Thyroid gland (tissue), 4 donors: ENCODE results near the gene PKP3. TPM values are rescaled to one million over a fixed set of nuclear protein-coding genes. Genes with fewer than 3 reads are reported as not detected.

Source experiments
- DNase-seq, 2 donors: peaks; one replicate each; pipeline ENCODE4 v3.0.0-alpha.2; 2019
- H3K27ac ChIP-seq, 3 donors: fragments of 200-600 bp; sonication (generic); 1 replicate in 2 of 3; 2 replicates in 1 of 3; pipeline ENCODE4 v1.5.1; 2016 to 2019; ENCODE audit warnings: mild to moderate bottlenecking in 1 of 3, moderate library complexity in 1 of 3
- H3K27me3 ChIP-seq: fragments of 200-600 bp; sonication (generic); one replicate; pipeline ENCODE4 v1.5.1; 2019
- H3K36me3 ChIP-seq, 2 donors: fragments of 200-600 bp; sonication (generic); one replicate each; pipeline ENCODE4 v1.5.1; 2016 to 2019
- H3K4me1 ChIP-seq, 2 donors: fragments of 200-600 bp; sonication (generic); one replicate each; pipeline ENCODE4 v1.5.1; 2017 to 2019
- H3K4me3 ChIP-seq, 3 donors: fragments of 200-600 bp; sonication (generic); replicated peaks in 1 of 3; 1 replicate in 2 of 3; 2 replicates in 1 of 3; pipeline ENCODE4 v1.5.1; 2016; ENCODE audit warnings: mild to moderate bottlenecking in 1 of 3
- H3K9me3 ChIP-seq: fragments of 200-600 bp; sonication (generic); one replicate; pipeline ENCODE4 v1.5.1; 2017
- CTCF ChIP-seq, 6 experiments: fragments of 200-600 bp in 3 of 6; fragments of 450-650 bp in 3 of 6; sonication (generic) in 3 of 6; IDR thresholded peaks; one replicate each; pipeline ENCODE4 v1.5.1; 2016 to 2019; ENCODE audit warnings: antibody characterized with exemption in 6 of 6, mild to moderate bottlenecking in 2 of 6, inconsistent platforms in 1 of 6, moderate library complexity in 1 of 6
- POLR2A ChIP-seq, 2 donors: fragments of 450-650 bp; IDR thresholded peaks; one replicate each; pipeline ENCODE4 v1.6.1; 2017; ENCODE audit warnings: antibody characterized with exemption in 2 of 2, mild to moderate bottlenecking in 2 of 2, moderate library complexity in 1 of 2
- WGBS, 2 donors: methylation state at CpG; one replicate each; pipeline ENCODE4 v1.1.5; 2017; 5-methylcytosine and 5-hydroxymethylcytosine counted together
- intact Hi-C: fragments of 100-400 bp; cut with DNase I; formaldehyde crosslinking; loops from one replicate; pipeline ENCODE4 v1.15.1; 2023
- total RNA-seq, 4 donors: library from RNA; depleted of rRNA; stranded (reverse); fragments of >200 nt; gene quantifications; one replicate each; pipeline ENCODE4 v1.2.3, GENCODE V29; 2016

PKP3 gene
- total RNA-seq, 4 donors from 2014 or later: 30.4 to 58.4 (median 46.9) TPM

GRCh38 chr11:404551-405264, 10.7 kb downstream of the PKP3 start:
- intact Hi-C loops: no loop called here
- Histone ChIP-seq H3K27me3 (no peaks in the 10 kb centered on the region), H3K9me3 (no peaks in the 10 kb centered on the region), H3K4me3 (no peak overlapping the region), H3K36me3 (peaks cover 0 to 9% of the 10 kb centered on the region in 2 donors), H3K4me1 (peaks cover 0 to 5% of the 10 kb centered on the region in 2 donors), H3K27ac (no peak overlapping the region)
- DNase-seq: no peak
- WGBS, 2 donors: 94 to 96% methylated on average over 10 to 14 of the region's 14 CpGs
- TF ChIP-seq POLR2A (IDR thresholded peaks at IDR 0.05) (no peak), CTCF (IDR thresholded peaks at IDR 0.05) (no peak)

- no peak overlapping the region for H3K27ac ChIP-seq
- no peaks in the 10 kb centered on the region for H3K27me3 ChIP-seq
- DNase-seq: peak in 1 of 2 donors; percentile 36
- no peak overlapping the region for H3K4me3 ChIP-seq
- no peak for TF ChIP-seq POLR2A (IDR thresholded peaks at IDR 0.05)
- no peak for TF ChIP-seq CTCF (IDR thresholded peaks at IDR 0.05)
- intact Hi-C loops: no loop called here
- peaks cover 0 to 9% of the 10 kb centered on the region in 2 donors for H3K36me3 ChIP-seq
- no peaks in the 10 kb centered on the region for H3K9me3 ChIP-seq
- WGBS, 2 donors: 79 to 81% methylated on average over 10 to 17 of the region's 17 CpGs
- peaks cover 0 to 5% of the 10 kb centered on the region in 2 donors for H3K4me1 ChIP-seq
Observed at GRCh38 chr11:405323-405953, 11.4 kb downstream of the PKP3 start.

DNA sequence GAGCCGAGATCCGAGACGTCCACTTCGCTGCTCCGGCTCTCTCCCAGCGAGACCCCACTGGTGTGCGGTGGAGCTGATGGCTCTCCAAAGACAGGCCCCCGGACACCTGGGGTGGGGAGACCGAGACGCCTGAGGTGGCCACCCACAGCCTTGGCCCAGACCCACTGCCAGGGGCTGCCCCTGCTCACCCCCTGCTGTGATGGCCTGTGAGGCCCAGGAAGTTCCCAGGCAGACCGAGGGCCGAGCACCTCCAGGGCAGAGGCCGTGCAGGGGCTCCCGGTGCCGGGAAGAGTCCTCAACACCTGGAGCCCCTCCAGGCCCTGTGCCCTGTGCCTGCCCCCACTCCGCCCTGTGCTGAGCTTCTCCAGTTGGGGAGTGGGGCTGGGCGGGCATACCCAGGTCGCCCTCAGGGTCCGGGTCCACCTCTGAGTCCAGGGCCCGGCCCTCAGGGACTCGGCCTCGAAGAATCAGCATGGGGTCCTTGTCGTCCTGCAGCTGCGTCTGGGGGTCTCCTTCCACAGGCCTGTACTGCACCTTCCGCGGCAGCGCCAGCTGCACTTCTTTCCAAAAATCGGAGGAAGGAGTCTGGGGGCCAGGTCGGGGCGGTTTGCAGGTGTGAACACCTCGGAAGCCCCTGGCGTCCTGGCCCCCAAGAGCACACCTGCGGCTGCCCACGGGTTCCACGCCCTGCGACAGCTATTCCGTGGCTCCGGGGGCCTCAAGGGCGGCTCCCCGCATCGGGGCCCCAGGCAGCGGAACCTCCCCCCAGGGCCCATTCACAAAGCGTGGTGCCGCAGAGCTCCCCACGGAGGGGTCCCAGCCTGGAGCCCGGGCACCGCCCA, 12.2 kb downstream of the PKP3 start:
- Histone ChIP-seq H3K4me1 (peaks cover 0 to 5% of the 10 kb centered on the region in 2 donors), H3K27me3 (no peaks in the 10 kb centered on the region), H3K9me3 (no peaks in the 10 kb centered on the region), H3K4me3 (peak overlapping the region in 1 of 3 donors; percentile 32), H3K36me3 (peaks cover 0 to 9% of the 10 kb centered on the region in 2 donors), H3K27ac (peak overlapping the region in 1 of 3 donors; percentile 49)
- DNase-seq: no peak
- WGBS, 2 donors: 82 to 95% methylated on average over 4 to 17 of the region's 47 CpGs
- intact Hi-C loops: no loop called here
- TF ChIP-seq CTCF (IDR thresholded peaks at IDR 0.05): no peak
- no peak for TF ChIP-seq POLR2A (IDR thresholded peaks at IDR 0.05)

DNA sequence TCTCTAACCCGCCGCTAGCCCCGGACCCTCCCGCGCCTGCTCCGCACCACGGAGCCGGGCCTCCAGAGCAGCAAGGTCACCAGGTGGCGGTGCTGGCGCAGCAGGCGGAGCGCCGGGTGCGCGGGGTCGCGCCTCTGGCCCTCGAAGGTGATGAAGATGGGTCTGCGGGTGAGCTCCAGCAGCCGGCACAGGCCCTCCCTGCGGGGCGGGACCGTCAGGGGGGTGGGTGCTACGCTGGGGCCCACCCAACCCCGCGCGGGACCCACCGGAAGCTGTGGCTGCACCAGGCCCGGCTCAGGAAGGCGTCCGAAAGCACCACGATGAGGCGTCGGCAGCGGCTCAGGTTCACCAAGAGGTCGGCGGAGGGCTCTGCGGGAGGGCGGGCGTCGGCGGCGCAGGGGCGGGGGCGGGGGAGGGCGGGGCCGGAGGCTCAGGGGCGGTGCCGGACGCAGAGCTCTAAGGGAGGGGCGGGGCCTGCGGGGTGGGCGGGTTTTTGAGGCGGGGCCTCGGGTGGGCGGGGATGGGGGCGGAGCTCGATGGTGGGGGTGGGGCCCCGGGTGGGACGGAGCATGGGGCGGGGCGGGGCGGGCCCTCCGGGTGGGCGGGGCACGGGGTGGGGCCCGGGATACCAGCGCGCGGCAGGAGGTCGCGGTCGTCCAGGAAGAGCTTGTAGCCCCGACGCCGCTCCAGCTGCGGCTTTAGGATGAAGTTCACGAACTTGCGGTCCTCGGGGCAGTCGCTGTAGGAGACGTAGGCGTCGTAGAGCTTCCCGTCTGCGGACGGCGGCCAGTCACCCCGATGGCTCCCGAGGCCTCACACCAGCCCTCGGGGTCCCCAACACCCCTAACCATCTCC, 13.0 kb downstream of the PKP3 start:
- intact Hi-C loops: no loop called here
- H3K27ac ChIP-seq: peak overlapping the region in 1 of 3 donors; percentile 49
- peak; percentile 53 to 59 for DNase-seq
- TF ChIP-seq POLR2A (IDR thresholded peaks at IDR 0.05) (no peak), CTCF (IDR thresholded peaks at IDR 0.05) (peak in 1 of 6 experiments; percentile 5)
- WGBS, 2 donors: 21 to 72% methylated on average over 10 to 16 of the region's 91 CpGs
- H3K9me3 ChIP-seq: no peaks in the 10 kb centered on the region
- H3K27me3 ChIP-seq: no peaks in the 10 kb centered on the region
- peak overlapping the region in 1 of 3 donors; percentile 32 for H3K4me3 ChIP-seq
- H3K4me1 ChIP-seq: peaks cover 0 to 5% of the 10 kb centered on the region in 2 donors
- peaks cover 0 to 9% of the 10 kb centered on the region in 2 donors for H3K36me3 ChIP-seq
